ENCODE results near the gene KMT2C.
"Not testable (repeated sequence)": the region's sequence is repeated elsewhere in the genome, so short reads cannot be mapped to it uniquely, and the experiment has no call there.

The KMT2C gene

DNA sequence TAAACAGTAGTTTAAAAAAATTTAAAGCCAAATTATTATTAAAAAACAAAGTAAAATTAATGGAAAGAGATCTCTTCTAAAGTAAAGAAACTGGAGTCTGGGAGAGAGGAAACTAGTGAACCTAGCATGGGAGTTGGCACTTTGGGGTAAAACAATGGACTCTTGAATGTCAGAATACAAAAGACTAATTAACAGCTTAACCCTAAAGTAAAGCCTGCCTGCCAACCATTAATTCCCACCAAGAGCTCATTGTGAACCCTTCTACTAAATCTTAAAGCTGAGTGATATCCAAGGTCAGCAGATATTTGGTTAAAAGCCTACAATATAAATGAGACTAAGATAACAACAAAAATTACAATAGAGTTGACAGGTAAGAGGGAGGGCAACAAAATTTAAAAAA lies 36.5 kb downstream of the KMT2C start:
- no peak for DNase-seq

DNA sequence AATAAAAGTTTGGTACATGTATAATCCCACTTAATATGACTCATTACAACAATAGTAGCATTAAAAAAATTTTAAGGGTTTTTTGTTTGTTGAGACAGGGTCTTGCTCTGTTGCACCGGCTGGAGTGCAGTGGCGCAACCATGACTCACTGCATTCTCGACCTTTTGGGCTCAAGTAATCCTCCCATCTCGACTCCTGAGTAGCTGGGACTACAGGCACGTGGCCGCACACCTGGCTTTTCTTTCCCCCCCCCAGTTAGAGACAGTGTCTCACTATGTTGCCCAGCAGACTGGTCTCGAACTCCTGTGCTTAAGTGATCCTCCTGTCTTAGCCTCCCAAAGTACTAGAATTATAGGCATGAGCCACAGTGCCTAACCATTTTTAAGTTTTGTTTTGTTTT lies 40.7 kb downstream of the KMT2C start:
- DNase-seq, result no peak

DNA sequence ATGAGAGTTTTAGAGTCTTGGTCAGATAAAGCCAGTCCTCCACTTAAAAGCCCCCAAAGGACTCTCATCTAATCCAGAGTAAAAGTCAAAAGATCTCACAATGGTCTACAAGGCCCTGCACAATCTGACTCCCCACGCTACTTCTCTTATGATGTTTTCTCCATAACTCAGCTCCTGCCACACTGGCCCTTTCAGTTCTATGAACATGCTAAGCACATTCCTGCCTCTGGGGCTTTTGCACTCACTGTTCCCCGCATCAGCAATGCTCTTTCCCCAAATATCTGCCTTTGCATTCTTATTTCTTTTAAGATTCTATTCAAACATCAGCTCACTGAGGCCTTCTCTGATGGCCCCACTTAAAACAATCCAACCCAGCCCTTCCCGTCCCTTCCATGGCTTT lies 41.6 kb downstream of the KMT2C start:
- not testable (repeated sequence) for DNase-seq

- DNase-seq, result no peak
Measured at GRCh38 chr7:152392254-152392653, 43.5 kb downstream of the KMT2C start.

DNA sequence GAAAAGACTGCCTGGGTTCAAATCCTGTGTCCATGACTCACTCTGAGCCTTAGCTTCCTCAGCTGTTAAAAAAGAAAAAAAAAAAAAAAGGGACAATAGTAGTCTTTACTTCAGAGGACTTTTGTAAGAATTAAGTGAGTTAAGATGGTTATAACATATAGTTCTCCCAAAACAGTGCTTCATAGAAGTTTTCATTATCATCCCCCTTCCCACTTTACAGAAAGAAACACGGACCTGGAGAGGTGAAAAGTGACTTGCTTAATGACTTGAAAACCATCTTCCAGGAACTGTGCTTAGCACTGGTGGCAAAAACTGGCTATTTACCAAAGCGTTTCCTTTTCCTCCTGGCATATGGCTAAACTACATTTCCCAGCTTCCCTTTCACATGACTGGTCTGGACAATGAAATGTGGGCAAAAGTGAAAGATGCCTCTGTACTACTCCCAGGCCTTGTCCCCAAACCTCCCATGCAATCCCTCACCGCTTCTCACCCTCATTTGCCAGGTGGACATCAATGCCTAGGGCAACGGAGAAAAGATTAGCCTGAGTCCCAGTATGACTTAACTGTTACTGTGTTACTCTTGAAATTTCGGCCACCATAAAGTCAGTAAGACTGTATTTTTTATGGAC lies 49.6 kb downstream of the KMT2C start:
- DNase-seq, result not testable (repeated sequence)

- not testable (repeated sequence) for DNase-seq
Measured at GRCh38 chr7:152384235-152385200, 51.3 kb downstream of the KMT2C start.

DNA sequence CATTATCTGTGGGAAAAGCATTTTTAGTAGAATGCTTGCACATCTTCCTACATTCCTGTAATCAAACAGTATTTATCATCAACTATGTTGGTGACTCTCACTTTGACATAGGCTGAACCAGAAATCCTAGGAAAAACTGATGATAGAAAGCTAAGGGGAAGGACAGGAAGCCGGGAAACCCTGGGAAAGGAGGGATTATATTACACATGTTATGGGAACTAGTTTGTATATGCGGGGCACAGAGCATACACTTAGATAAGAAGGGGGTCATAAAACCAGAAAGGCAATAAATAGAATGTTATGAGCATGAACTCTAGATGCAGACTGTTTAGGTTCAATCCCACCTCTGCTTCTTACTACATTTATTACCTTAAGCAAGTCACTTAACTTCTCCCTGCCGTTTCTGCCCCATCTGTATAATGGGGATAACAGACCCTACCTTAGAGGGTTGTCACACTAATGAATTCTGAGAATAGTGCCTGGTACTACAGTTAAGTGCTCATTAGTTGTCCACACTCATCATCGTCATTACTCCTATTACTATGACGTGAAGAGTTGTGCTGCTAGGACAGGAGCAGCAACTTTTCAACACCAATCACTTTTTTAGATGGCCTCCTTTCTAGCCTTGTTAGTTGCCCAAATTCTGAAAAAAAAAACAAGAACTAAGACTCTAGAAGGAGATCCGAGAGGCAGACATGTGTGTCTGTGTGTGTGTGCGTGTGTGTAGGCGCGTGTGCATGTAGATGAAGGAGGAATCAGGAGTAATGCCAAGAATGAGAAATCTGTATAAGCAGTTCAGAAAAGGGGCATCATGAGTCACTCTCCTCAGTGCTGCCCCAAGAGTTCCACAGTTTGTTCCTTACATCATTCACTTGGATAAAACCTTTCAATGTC lies 52.2 kb downstream of the KMT2C start:
- DNase-seq, result no peak

GRCh38 chr7:152382244-152382643 lies 53.6 kb downstream of the KMT2C start:
- DNase-seq, result no peak

DNA sequence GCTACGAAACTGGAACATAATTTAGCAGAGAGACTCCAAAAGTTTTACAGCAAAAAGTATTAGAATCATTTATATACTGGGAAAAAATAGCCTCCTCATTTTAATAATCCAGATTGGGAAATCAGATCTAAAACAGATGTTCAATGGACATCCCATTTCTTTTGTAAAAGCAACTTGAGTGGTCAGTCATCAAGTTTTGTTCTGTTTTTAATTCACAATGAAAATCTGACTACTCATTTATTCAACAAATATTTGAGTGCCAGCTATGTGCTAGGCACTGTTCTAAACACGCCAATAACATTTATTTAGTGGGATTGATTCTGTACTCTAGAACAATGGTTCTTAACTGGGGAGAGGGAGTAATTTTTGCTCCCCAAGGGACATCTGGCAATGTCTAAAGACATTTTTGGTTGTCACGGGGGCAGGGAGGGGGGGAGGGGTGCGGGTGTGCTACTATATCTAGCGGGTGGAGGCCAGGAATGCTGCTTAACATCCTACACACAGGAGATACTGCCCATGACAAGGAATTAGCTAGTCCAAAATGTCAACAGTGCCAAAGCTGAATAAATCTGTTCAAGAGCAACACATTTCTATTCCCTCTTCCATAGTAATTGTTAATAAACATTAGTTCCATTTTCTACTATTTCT lies 54.7 kb downstream of the KMT2C start:
- DNase-seq, result not testable (repeated sequence)

DNA sequence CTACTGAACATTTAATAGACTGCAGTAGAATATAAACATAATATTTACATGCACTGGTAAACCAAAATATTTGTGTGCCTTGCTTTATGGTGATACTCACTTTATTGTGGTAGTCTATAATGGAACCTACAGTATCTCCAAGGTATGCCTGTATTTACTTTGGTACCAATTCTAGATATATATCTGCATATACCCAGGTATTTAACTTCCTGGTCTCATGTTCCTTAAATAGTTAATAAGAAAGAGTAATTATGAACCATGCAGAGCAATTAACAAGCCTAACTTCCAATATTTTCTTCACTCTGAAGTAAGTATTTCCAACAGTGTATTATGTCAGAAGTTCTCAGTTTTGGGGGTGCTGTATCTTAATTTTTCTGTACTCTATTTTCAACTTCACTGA lies 57.3 kb downstream of the KMT2C start:
- DNase-seq, result not testable (repeated sequence)

- not testable (repeated sequence) for DNase-seq
Measured at GRCh38 chr7:152376716-152377484, 58.9 kb downstream of the KMT2C start.

DNA sequence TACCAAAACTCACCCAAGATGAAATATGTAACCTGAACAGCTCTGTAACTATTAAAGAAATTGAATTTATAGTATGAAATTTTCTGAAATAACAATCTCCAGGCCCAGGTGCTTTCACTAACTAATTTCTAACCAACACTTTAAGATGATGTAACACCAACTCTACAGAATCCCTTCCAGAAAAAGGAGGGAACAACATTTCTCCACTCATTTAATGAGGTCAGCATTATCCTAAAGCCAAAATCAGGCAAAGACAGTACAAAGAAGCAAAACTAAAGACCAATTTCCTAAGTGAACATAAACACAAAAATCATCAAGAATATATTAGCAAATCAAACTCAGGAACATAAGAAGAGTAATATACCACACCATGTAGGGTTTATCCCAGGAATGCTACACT lies 65.5 kb downstream of the KMT2C start:
- no peak for DNase-seq

DNA sequence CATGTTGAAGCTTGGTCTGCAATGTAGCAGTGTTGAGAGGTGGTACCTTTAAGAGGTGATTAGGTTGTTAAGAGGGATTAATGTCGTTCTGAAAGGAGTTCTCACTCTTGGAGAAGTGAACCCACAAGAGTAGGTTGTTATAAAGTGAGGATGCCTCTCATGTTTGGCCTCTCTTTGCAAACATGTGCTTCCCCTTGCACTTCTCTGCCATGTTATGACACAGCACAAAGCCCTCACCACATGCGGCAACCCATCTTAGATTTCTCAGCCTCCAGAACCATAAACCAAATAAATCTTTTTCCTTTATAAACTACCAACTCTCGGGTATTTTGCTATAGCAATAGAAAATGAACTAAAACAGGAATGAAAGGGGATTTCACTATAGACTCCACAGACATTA lies 66.3 kb downstream of the KMT2C start:
- DNase-seq, result no peak

DNA sequence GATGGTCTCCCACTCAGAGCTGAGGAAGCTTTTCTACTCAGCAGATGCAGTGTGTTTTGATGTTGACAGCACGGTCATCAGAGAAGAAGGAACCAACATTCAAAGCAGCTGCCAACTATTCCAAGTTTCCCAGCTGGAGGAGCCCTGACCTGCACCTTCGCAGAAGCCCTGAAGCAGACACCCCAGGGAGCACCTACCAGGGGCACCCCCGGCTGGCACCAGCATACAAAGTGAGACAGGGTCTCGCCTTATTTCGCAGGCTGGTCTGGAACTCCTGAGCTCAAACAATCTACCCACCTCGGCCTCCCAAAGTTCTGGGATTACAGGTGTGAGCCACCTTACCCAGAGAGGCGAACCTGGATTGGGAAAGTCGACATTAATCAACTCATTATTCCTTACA lies 68.6 kb downstream of the KMT2C start:
- no peak for DNase-seq

DNA sequence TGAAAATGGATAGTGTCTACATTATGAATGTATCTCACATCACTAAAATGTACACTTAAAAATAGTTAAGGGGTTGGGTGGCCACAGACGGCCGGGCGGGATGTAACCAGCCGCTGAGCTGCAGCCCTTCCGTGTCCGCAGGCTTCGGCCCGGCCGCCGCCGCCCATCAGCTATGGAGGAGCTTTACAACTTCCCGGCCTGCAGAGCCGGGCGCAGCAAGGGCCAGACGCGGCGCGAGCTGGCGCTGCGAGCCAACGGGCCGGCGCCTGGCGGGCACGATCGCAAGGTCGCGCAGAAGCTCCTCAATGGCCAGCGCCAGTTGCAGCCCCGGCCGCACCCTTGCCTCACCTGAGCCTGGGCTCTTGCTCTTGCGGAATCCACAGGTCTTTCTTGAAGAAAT lies 69.1 kb downstream of the KMT2C start:
- DNase-seq, result no peak

DNA sequence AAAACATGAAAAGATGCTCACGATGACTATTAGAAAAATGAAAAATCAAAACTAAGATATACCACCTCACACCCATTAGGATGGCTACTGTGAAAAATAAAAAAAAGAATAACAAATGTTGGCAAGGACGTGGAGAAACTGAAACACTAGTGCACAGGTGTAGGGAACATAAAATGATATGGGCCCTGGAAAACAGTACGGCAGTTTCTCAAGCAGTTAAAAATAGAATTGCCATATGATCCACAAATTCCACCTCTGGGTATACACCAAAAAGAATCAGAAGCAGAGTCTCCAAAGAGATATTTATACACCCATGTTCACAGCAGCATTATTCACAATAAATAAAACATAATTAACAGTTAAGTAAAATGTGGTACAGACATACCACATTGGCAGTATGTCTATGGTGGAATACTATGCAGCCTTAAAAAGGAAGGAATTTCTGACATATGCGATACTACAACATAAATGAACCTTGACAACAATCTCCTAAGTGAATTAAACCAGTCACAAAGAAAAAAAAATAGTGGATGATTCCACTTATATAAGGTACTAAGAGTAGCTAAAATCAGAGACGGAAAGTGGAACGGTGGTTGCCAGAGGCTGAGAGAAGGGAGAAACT lies 69.7 kb downstream of the KMT2C start:
- no peak for DNase-seq

DNA sequence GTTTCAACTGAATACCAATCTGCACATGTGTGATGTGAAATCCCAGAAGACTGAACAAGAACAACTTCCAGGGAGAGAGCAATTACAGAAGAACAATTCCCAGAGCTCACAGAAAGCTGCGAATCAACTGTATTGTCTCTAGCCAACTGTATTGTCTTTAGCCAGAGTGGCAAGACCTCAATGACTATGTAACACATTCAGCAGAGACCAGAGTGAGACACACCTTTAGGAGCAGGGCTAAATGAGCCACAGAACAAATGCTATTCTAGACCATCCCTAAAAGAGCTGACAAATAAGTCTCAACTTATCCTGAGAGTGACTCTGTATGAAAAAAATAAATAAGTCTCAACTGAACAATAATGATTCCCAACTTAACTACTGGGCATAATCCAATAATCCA lies 72.0 kb downstream of the KMT2C start:
- no peak for DNase-seq

GRCh38 chr7:152362128-152362926 lies 73.5 kb downstream of the KMT2C start:
- no peak for DNase-seq

DNA sequence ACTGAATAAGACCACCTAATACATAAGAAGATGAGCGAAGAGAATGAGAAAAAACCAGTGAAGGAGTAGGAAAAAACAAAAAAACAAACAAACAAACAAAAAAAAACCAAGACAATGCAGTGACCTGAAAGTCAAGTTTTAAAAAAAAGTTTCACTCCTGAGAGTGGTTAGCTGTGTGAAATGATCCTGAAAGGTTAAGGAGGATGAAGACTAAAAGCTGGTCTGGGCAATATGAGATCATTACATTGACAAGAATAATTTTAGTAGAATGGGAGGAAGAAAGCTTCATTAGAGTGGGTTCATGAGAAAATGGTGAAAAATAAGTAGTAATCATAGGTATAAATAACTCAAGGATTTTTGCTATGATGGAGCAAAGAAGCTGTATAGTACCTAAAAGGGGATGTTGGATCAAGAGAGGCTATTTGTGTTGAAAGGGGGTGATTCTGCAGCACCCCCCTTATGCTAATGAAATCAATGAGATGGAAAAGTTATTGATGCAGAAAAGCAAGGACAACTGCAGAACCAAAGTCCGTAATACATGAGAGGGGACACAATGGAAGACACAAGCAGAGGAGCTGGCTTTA lies 80.2 kb downstream of the KMT2C start:
- no peak for DNase-seq

DNA sequence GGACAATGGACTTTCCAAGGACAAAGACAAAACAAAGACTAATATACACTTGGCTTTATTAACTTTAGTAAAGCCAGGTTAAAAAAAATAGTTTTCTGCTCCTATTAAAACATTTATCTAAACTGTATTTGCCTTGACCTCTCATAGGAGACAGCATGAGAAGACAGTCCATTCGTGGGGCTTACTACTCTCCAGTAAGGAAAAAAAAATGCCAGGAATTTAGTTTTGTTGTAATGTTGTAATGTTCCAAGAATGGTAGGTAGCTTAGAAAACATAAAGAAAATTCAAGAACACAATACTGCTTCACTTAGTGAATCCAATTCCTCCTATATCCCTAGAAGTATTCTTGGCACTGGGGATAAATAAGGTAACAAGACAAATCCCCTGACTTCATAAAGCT lies 81.7 kb downstream of the KMT2C start:
- no peak for DNase-seq

Data from DMS79 treated with DMSO at 0.1 percent for 48 hours (cell line).